HG03060 (cell line): Measurements from ENCODE around the gene AKR1B15.
"Not testable (repeated sequence)": the region's sequence is repeated elsewhere in the genome, so short reads cannot be mapped to it uniquely, and the experiment has no call there.

Experiments
- ATAC-seq: cut with Tn5 transposase; IDR thresholded peaks from one replicate; pipeline ENCODE4 v1.9.1; 2021; ENCODE audit warnings: low read depth, moderate number of reproducible peaks; ENCODE audit not compliant: unreplicated experiment

The AKR1B15 gene

DNA sequence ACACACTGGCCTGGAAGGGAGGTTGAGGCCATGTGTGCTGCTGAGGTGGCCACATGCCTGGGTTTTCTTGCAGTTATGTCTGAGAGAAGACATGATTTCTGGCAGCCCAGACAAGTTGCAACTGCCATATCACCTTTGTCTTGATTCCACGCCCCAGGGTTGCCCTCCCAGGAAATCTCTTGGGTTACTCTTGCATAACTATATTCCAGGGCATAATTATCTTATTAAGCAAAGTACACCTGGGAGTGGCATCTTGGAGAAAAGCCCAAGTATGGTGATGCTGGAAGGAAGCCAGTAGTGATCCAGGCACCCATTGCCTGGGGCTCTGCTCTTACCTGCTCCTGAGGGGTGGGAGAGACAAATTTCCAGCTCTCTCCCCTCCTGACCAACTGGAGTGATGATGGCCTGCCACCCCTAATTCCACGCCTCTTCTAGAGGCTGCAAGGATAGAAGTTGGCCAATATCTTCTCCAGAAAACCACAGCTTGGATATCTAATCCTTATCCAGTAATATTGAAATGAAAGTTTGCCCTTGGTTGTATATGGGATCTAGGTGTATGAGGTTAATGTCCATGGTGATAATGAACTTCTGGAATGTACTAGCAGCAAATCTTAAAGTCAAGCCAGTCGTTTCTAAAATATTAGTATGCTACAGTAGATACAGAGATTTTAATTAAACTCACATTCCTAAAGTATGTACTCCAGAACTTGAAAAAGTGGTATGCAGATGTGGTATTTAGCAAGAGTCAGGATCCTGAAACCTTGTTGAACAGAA lies 16.5 kb upstream of the AKR1B15 start:
- no peak for ATAC-seq

DNA sequence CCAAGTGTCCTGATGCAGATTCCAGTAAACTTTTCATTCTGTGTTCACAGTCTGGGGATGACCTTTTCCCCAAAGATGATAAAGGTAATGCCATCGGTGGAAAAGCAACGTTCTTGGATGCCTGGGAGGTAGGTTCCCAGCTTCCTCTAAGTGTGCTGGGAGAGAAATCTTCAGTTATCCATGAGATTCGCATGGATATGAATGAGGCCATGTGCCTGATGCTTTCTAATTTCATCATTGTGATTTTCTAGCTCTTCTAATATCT lies 16.0 kb upstream of the AKR1B15 start:
- no peak for ATAC-seq

DNA sequence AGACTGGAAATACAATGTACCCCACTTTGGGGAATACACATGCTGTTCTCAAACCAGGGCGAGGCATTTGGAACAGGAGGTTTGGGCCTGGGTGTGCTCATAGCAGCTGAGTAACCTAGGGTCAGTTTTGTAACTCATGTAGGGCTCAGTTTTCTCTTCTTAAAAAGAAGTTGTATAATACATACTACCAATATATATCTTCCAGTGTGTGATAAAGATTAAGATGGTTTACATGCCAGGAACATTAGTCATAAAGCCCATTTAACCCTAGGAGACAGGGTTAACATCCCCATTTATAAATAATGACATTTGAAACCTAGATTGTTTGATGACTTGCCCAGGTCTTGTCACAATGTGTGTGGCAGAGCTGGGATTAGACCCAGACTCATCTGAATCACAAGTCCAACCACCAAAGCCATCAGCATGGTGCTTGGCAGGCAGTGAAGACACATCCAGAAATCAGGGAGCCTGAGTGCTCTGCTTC lies 15.6 kb upstream of the AKR1B15 start:
- no peak for ATAC-seq

GRCh38 chr7:134534633-134535032 lies 14.3 kb upstream of the AKR1B15 start:
- no peak for ATAC-seq

DNA sequence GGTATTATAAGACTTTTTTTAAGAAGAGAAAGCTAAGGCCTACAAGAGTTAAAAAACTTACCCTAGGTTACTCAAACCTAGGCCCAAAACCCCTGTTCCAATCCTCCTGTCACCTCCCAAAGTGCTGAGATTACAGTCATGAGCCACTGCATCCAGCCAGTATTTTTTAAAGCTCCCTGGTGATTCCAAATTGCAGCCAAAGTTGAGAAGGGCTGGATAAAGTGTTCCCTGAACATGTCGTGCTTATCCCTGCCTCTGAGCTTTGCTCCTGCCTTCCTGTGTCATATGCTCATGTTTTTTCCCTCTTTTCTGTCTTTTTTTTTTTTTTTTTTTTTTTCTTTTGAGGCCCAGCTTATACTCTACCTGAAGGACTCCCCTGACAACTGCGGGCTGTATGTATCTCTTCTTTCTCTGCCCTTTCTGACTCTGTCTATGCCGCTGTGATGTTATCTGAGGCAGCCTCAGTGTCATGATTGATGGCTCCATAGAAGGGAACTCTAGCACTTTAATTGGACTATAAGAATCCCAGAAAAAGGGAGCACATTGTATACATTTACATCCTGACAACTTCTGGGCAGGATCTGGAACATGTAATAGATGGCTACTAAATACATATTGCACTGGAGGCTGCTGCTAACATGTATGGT lies 13.5 kb upstream of the AKR1B15 start:
- ATAC-seq, result no peak

DNA sequence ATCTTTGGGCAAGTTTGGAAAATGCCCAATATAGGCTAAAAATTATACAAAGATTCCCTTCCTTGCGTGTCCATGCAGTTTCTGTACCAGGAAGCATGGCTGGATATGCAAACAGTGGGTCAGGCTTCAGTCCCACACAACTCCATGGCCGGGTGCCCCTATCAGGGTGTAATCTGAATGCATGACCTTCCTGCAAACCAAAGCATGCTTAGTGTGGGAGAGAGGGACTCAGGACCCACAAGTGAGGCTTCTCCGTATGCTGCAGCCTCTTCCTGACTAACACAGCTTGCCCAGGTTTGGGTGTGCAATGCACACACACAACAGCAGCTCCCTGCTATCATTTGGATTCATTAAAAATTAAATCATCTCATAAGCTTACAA lies 13.0 kb upstream of the AKR1B15 start:
- ATAC-seq, result no peak

DNA sequence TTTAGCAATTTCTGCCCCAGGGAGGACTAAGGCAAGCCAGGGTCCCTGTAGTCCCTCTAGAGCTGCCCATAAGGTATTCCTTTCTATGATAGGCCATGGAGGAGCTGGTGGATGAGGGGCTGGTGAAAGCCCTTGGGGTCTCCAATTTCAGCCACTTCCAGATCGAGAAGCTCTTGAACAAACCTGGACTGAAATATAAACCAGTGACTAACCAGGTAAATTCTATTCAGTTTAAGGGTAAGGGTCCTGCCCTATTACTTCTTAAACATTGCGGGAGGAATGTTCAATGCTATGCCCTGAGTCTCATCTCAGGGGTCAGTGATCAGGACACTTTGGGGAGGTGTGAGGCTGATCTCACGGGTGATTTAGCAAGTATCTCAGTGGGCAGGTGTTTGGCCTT lies 12.4 kb upstream of the AKR1B15 start:
- not testable (repeated sequence) for ATAC-seq

GRCh38 chr7:134537273-134537781 lies 11.6 kb upstream of the AKR1B15 start:
- ATAC-seq, result not testable (repeated sequence)

GRCh38 chr7:134539380-134540004 lies 9.4 kb upstream of the AKR1B15 start:
- no peak for ATAC-seq

DNA sequence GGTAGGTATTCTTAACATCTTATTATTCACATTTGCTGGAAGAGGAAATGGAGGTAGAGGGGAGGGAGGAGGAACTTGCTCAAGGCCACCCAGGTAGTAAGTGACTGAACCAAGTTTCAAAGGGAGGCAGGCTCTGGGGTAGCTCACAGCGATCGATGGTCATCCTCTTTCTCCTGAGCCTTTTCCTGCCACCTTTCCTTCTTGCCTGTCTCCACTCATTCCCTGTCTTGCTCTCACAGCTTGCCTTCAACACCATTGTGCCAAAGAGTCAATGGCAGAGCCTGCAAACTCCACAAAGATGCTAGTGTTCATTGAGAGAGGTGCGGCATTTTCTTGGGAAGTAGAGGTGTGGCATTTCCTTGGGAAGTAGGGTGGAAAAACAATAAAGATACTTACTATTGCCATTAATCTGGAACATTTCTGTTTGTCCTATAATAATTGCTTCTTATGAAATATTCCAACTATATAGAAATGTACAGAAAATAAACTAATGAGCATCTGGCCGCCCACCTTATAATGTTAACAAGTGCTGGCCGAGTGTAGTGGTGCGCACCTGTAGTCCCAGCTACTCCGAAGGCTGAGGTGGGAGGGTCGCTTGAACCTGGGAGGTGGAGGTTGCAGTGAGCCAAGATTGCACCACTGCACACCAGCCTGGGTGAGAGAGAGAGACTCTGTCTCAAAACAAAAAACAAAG lies 7.3 kb upstream of the AKR1B15 start:
- ATAC-seq, result not testable (repeated sequence)

GRCh38 chr7:134542195-134542771 lies 6.6 kb upstream of the AKR1B15 start:
- ATAC-seq, result no peak

DNA sequence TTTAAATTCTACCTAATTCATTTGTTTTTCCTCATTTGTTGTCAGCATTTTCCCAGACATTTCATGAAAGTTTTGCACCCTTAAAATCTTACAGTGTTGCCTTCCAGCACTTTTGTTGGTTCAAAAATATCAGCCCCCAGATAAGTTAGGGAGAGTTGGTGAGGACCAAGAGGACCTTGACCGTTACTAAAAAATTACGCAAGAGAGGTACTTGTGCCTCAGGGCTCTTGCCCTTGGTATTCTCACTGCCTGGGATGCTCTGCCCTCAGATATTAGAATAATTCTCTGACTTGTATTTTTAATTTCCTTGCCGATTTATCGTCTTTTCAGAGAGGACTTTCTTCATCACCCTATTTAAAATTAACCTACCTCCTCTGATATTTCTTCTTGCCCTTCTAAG lies 3.5 kb upstream of the AKR1B15 start:
- ATAC-seq, result no peak

DNA sequence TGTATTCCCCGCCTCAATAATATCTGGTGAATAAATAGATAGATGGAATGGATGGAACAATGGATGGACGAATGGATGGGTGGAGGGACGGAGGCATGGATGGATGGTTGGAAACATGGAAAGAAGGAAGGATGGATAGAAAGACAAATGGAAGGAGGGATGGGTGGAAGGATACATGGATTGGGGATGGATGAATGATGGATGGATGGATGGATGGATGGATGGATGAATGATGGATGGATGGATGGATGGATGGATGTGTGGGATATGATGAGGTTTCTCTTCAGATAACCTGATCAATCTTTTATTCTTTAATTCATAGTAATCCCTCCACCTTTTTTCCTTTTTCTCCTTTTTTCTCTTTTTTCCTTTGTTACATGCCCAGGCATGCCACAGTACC lies 3.0 kb upstream of the AKR1B15 start:
- ATAC-seq, result no peak

- no peak for ATAC-seq
These were observed 2.0 kb upstream of the AKR1B15 start for GRCh38 chr7:134546955-134547354.

DNA sequence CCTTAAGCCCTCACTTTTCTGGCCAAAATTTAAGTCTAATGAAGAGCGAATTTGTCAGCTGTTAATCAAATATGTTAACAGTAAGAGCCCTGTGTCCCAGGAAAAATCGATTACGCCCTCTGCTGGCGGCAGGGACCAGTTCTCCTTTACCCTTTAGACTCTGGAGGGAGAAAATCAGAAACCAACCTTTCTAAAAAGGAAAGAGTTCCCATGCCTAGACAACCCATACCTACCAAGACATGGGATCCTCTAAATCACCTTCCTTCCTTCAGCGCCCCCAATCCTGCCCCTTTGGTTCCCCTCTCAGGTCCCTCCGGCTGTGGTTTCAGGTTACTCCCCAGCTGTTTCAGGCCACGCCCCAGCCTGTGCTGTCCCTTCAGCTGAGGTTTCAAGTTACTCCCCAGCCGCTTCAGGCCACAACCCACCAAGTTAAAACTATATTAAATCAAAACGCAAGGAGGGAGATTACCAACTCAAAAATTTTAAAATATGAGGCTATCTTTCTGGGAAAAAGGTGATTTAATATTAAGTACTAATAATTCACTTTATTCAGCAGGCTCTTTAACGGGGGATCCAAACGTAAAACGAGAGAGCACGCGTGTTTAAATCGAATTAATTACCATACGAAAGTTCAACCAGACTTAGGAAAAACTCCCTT lies 1.4 kb upstream of the AKR1B15 start:
- ATAC-seq, result no peak

DNA sequence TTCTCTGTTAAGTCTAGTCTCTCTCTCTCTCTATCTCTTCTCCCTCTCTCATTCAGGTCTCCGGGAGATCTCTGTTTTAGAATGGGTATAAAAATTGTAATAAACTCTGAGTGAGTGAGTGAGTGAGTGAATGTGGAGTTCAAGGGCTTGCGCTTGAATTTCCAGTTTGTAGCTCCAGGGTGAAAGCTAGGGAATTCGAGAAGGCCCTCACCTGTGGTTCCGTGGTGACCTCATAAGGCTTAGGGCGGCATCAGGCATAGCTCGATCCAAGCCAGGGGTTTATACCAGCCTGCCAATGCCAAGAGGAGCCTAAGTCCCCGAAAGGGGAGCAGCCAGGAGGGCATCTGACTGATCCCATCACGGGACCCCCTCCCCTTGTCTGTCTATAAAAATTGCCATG lies 456 bp downstream of the AKR1B15 start:
- ATAC-seq, result no peak

DNA sequence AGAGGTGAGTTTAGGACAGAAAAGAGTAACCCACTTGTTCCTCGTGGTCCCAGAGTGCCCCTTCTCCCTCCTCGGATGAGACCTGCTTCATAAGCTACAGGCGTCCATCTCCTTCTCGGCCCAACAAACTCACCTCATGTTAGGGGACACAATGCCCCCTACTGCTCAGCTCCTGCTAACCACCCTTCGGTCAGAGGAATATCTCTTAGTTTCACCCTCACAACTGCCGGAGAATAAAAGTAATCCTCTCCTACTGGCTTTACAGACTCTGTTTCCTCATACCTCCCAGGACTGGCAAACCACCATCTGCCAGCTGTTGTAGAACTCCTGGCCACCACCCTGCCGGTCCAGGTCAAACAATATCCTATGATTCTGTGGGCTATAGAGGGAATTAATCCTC lies 3.2 kb downstream of the AKR1B15 start:
- ATAC-seq, result no peak

GRCh38 chr7:134553976-134554375 lies 5.1 kb downstream of the AKR1B15 start:
- ATAC-seq, result no peak

- ATAC-seq, result no peak
These were observed 5.6 kb downstream of the AKR1B15 start for GRCh38 chr7:134554417-134554966.

DNA sequence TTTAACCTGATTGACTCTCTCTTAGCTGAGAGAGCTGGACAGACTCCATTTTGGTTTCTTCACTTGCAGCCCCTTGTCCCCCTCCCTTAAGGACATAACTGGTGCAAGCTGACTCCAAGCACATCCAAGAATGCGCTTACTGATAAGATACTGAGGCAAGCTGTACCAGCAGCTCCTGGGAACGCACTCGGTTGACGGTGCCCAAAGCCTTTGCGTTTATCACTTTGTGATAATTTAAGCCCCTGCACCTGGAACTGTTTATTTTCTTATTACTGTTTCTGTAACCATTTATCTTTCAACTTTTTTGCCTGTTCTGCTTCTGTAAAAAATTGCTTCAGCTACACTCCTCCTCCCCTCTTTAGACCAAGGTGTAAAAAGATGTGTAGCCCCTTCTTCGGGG lies 8.5 kb downstream of the AKR1B15 start:
- ATAC-seq, result no peak
